K562 (cell line): ENCODE measurements around the gene LRRIQ4. TPM values are rescaled to one million over a fixed set of nuclear protein-coding genes. Genes with fewer than 3 reads are reported as not detected.

Source experiments
- ARID1B ChIP-seq: fragments of 450-650 bp; IDR thresholded peaks from 2 replicates; pipeline ENCODE4 v1.6.1; 2016; ENCODE audit warnings: antibody characterized with exemption, mild to moderate bottlenecking, inconsistent platforms
- CBFB ChIP-seq: sonication (generic); formaldehyde crosslinking; IDR thresholded peaks from 2 replicates; pipeline ENCODE4 v1.4.0; 2020; ENCODE audit warnings: mild to moderate bottlenecking, missing genetic modification reagents
- EP400 ChIP-seq: fragments of 450-650 bp; IDR thresholded peaks from 2 replicates; pipeline ENCODE4 v1.6.1; 2017; ENCODE audit warnings: antibody characterized with exemption, mild to moderate bottlenecking, moderate library complexity
- HCFC1 ChIP-seq: IDR thresholded peaks from 2 replicates; pipeline ENCODE4 v1.6.1; 2012; ENCODE audit warnings: low read depth, low read length, improper control_type of control experiment
- MEF2D ChIP-seq: conservative IDR thresholded peaks from 2 replicates; pipeline ENCODE4 v1.6.1; 2016; ENCODE audit warnings: low read depth, missing genetic modification characterization, missing compliant biosample characterization
- RB1 ChIP-seq: fragments of 450-650 bp; IDR thresholded peaks from 2 replicates; pipeline ENCODE4 v1.6.1; 2017; ENCODE audit warnings: low read depth, mild to moderate bottlenecking
- SAFB ChIP-seq: fragments of 200-400 bp; formaldehyde crosslinking; IDR thresholded peaks from 2 replicates; pipeline ENCODE4 v1.6.1; 2017; ENCODE audit warnings: low read depth, low read length, borderline replicate concordance
- SRF ChIP-seq, 2 experiments: fragments of 250-450, 450-650 bp in 1 of 2; sonication (Bioruptor Pico) in 1 of 2; sonication (generic) in 1 of 2; formaldehyde crosslinking; IDR thresholded peaks; 2 replicates each; pipeline versions ENCODE4 v1.5.0 to v1.5.1; 2020 to 2022; ENCODE audit warnings: mild to moderate bottlenecking in 1 of 2, missing genetic modification reagents in 1 of 2
- polyA plus RNA-seq, 8 experiments: library from polyadenylated mRNA; depleted of rRNA in 4 of 8; stranded (reverse) in 5 of 8; unstranded in 3 of 8; fragments of >200 nt; fragmentation: Nextera tagmentation in 2 of 8; fragmentation: Illumina TruSeq in 1 of 8; extraction: Ambion mirVana in 2 of 8; extraction: Trizol in 1 of 8; gene quantifications; 2 replicates each; pipeline versions ENCODE4 v1.2.1 to v1.2.3, GENCODE V29; 2011 to 2014; ENCODE audit warnings: inconsistent platforms in 1 of 8, missing spikeins in 1 of 8
- total RNA-seq, 7 experiments: library from RNA; depleted of rRNA in 6 of 7; stranded (reverse); fragments of >200 nt in 6 of 7; fragmentation: Illumina TruSeq in 2 of 7; extraction: Trizol in 2 of 7; gene quantifications; 2 replicates each; pipeline versions ENCODE4 v1.2.1 to v1.2.3, GENCODE V29; 2011 to 2021; ENCODE audit warnings: low replicate concordance in 1 of 7
- TF ChIP-seq, protein P1 (sequence below): fragments of 150-350 bp; conservative IDR thresholded peaks from 2 replicates; pipeline ENCODE4 v1.6.1; 2014; ENCODE audit warnings: low read length
- TF ChIP-seq, protein P2 (sequence below): fragments of 450-650 bp; IDR thresholded peaks from 2 replicates; pipeline ENCODE4 v1.6.1; 2016; ENCODE audit warnings: antibody characterized with exemption
- TF ChIP-seq, protein P3 (sequence below): fragments of 250-450 bp; sonication (Bioruptor Pico); IDR thresholded peaks from 2 replicates; pipeline ENCODE4 v1.8.0; 2021; ENCODE audit warnings: borderline replicate concordance, mild to moderate bottlenecking, moderate library complexity; ENCODE audit not compliant: poor library complexity, severe bottlenecking
- TF ChIP-seq, protein P4 (sequence below): fragments of 450-650 bp; formaldehyde crosslinking; IDR thresholded peaks from 2 replicates; pipeline ENCODE4 v1.4.0; 2022; ENCODE audit warnings: missing genetic modification characterization
- TF ChIP-seq, protein P5 (sequence below): sonication (generic); formaldehyde crosslinking; IDR thresholded peaks from 2 replicates; pipeline ENCODE4 v1.8.0; 2022; ENCODE audit warnings: mild to moderate bottlenecking, missing genetic modification reagents

LRRIQ4 gene
- total and polyA plus RNA-seq, 9 of the 15 experiments (the other 6 are each of a cell fraction or from before 2014, with no cell fraction given), result not detected

DNA sequence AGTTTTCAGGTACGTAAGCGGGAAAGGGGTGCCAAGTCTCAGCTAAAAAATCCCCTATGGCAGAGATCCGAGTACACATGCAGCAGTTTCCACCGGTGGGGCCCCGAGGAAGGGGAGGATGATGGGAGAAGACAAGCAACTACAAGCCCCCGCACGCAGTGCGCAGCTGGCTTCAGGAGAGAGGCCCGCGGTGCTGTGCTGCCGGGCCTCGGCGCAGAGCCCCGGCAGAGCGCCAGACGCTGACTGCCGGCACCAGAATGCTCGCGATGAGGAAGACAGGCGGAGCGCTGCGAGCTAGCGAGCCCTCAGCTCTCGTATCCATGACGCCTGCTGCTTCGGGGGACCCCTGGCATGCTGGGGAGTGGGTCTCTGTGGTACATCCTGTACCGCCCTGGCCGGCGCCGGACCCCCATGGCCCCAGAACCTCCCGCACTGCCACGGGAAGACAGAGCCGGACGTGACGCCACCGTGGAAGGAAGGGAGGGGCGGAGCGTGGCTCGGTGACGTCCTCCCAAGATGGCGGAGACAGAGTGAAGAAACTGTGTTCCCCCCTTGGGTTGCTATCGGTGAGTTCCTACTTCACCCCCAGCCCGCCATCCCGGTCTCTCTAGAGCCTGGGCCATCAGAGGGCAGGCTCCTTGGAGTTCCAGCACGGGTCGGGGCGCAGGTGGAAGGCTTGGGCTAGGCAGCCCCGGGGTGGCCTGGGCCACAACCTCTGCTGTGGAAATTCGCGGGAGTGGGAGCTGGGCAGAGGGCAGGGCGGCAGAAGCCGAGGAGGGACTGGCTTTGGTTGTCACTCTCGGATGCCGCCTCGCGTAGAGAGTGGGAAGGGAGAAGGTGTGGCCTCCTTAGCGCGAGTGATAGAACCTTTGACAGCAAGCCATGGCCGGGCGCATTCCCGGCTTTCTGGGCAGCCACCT lies 39.5 kb upstream of the LRRIQ4 start, which contains the start of gene MYNN (continued):
- TF ChIP-seq, protein P1, sequence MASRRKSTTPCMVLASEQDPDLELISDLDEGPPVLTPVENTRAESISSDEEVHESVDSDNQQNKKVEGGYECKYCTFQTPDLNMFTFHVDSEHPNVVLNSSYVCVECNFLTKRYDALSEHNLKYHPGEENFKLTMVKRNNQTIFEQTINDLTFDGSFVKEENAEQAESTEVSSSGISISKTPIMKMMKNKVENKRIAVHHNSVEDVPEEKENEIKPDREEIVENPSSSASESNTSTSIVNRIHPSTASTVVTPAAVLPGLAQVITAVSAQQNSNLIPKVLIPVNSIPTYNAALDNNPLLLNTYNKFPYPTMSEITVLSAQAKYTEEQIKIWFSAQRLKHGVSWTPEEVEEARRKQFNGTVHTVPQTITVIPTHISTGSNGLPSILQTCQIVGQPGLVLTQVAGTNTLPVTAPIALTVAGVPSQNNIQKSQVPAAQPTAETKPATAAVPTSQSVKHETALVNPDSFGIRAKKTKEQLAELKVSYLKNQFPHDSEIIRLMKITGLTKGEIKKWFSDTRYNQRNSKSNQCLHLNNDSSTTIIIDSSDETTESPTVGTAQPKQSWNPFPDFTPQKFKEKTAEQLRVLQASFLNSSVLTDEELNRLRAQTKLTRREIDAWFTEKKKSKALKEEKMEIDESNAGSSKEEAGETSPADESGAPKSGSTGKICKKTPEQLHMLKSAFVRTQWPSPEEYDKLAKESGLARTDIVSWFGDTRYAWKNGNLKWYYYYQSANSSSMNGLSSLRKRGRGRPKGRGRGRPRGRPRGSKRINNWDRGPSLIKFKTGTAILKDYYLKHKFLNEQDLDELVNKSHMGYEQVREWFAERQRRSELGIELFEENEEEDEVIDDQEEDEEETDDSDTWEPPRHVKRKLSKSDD, result peak; percentile 61; the same call in 1 of the 2 replicates
- TF ChIP-seq CBFB (CRISPR knock-in tag) (peak; percentile 51; the same call in 1 of the 2 replicates), MEF2D (tag) (no peak; the same call in 1 of the 2 replicates), EP400 (peak; percentile 88), SAFB (peak; percentile 68; the same call in 1 of the 2 replicates), SRF (CRISPR knock-in tag; IDR thresholded peaks at IDR 0.05) (peak in 1 of 2 experiments; percentile 79; a peak in 1 of 4 replicates), ARID1B (0 out of 2 replicates have a peak, but pooled peaks have one; percentile 28), HCFC1 (peak; percentile 34), RB1 (peak; percentile 71)
- TF ChIP-seq, protein P2, sequence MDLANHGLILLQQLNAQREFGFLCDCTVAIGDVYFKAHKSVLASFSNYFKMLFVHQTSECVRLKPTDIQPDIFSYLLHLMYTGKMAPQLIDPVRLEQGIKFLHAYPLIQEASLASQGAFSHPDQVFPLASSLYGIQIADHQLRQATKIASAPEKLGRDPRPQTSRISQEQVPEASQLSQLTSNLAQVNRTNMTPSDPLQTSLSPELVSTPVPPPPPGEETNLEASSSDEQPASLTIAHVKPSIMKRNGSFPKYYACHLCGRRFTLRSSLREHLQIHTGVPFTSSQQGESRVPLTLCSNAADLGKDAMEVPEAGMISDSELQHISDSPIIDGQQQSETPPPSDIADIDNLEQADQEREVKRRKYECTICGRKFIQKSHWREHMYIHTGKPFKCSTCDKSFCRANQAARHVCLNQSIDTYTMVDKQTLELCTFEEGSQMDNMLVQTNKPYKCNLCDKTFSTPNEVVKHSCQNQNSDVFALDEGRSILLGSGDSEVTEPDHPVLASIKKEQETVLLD, result 0 out of 2 replicates have a peak, but pooled peaks have one; percentile 52
- TF ChIP-seq, protein P3, sequence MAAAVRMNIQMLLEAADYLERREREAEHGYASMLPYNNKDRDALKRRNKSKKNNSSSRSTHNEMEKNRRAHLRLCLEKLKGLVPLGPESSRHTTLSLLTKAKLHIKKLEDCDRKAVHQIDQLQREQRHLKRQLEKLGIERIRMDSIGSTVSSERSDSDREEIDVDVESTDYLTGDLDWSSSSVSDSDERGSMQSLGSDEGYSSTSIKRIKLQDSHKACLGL, result no peak
- TF ChIP-seq, protein P4, sequence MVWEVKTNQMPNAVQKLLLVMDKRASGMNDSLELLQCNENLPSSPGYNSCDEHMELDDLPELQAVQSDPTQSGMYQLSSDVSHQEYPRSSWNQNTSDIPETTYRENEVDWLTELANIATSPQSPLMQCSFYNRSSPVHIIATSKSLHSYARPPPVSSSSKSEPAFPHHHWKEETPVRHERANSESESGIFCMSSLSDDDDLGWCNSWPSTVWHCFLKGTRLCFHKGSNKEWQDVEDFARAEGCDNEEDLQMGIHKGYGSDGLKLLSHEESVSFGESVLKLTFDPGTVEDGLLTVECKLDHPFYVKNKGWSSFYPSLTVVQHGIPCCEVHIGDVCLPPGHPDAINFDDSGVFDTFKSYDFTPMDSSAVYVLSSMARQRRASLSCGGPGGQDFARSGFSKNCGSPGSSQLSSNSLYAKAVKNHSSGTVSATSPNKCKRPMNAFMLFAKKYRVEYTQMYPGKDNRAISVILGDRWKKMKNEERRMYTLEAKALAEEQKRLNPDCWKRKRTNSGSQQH, result 0 out of 2 replicates have a peak, but pooled peaks have one; percentile 56
- TF ChIP-seq, protein P5, sequence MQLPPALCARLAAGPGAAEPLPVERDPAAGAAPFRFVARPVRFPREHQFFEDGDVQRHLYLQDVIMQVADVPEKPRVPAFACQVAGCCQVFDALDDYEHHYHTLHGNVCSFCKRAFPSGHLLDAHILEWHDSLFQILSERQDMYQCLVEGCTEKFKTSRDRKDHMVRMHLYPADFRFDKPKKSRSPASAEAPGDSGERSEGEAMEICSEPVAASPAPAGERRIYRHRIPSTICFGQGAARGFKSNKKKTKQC (CRISPR knock-in tag), result peak; percentile 47; the same call in 1 of the 2 replicates
